ENCODE results near the gene DNA2. TPM values are rescaled to one million over a fixed set of nuclear protein-coding genes. Genes with fewer than 3 reads are reported as not detected.

The DNA2 gene
- total RNA-seq, 2 experiments from 2014 or later = 3.7 to 5.7 TPM

- Histone ChIP-seq H3K4me3 (ENCODE audit: low read length) (peak overlapping the region; percentile 99), H3K9me3 (ENCODE audit: control insufficient read depth in 1 of 2, insufficient read depth in 1 of 2, low read length in 2 of 2) (no peaks in the 10 kb centered on the region), H3K36me3 (ENCODE audit: insufficient read depth, low read length) (peaks cover 2% of the 10 kb centered on the region), H3K27me3 (ENCODE audit: control insufficient read depth in 1 of 2, insufficient read depth in 2 of 2, low read length in 2 of 2) (no peaks in the 10 kb centered on the region), H3K4me1 (ENCODE audit: insufficient read depth, low read length) (peaks cover 11% of the 10 kb centered on the region), H3K27ac (ENCODE audit: low read depth in 1 of 2, low read length in 2 of 2) (peak overlapping the region in 1 of 2 donors; percentile 35)
- ChIA-PET CTCF (interaction anchor here (0.6 to 1.5 kb wide), 11 partner anchors 8 to 76 kb away, joined by 3 to 11 read pairs (median 3); partner anchors contain the start of genes HNRNPH3 and PBLD), POLR2A (interaction anchor here (0.6 to 2.0 kb wide), 4 partner anchors 55 to 642 kb away, joined by 3 to 16 read pairs (median 3); partner anchors contain the start of genes HNRNPH3 and PBLD)
- H3K4me3 Mint-ChIP-seq = peak overlapping the region; percentile 89
- DNase-seq (peak in 9 of 14 experiments; percentile 3 to 53 (median 24)), ATAC-seq (ENCODE audit: poor library complexity) (no peak)
- H3K27me3 Mint-ChIP-seq = no peaks in the 10 kb centered on the region
- peaks cover 15% of the 10 kb centered on the region for H3K36me3 Mint-ChIP-seq (ENCODE audit: low read depth)
- H3K9me3 Mint-ChIP-seq = no peaks in the 10 kb centered on the region
- intact Hi-C loops (cut with DNase I, micrococcal nuclease) = loop anchor here in 1 of 2 experiments (2.0 to 10.0 kb wide), 6 partner anchors 74 to 549 kb away; partner anchors contain the start of genes CCAR1, DDX21, DDX50 and HERC4
- TF ChIP-seq CTCF (IDR thresholded peaks at IDR 0.05) = no peak
- H3K4me1 Mint-ChIP-seq (ENCODE audit: low read depth) = peaks cover 23% of the 10 kb centered on the region
- peak overlapping the region; percentile 53 for H3K27ac Mint-ChIP-seq
Measured at GRCh38 chr10:68406111-68406814, 65.5 kb downstream of the DNA2 start.

- Mint-ChIP-seq H3K9me3 (no peaks in the 10 kb centered on the region), H3K27me3 (no peaks in the 10 kb centered on the region), H3K36me3 (ENCODE audit: low read depth) (peaks cover 25% of the 10 kb centered on the region), H3K27ac (no peak overlapping the region), H3K4me1 (ENCODE audit: low read depth) (peaks cover 25% of the 10 kb centered on the region), H3K4me3 (no peak overlapping the region)
- no peak for DNase-seq
- ChIA-PET CTCF (no interaction called here), POLR2A (no interaction called here)
- no peak overlapping the region for H3K4me3 ChIP-seq (ENCODE audit: low read length)
- no peaks in the 10 kb centered on the region for H3K9me3 ChIP-seq (ENCODE audit: control insufficient read depth in 1 of 2, insufficient read depth in 1 of 2, low read length in 2 of 2)
- peaks cover 11% of the 10 kb centered on the region for H3K4me1 ChIP-seq (ENCODE audit: insufficient read depth, low read length)
- no peak for TF ChIP-seq CTCF (IDR thresholded peaks at IDR 0.05)
- H3K27me3 ChIP-seq (ENCODE audit: control insufficient read depth in 1 of 2, insufficient read depth in 2 of 2, low read length in 2 of 2) = no peaks in the 10 kb centered on the region
- H3K27ac ChIP-seq (ENCODE audit: low read depth in 1 of 2, low read length in 2 of 2) = no peak overlapping the region
- peaks cover 9% of the 10 kb centered on the region for H3K36me3 ChIP-seq (ENCODE audit: insufficient read depth, low read length)
- intact Hi-C loops (cut with DNase I, micrococcal nuclease) = loop anchor here in 1 of 2 experiments (10.0 kb wide), 1 partner anchor 551 kb away; the partner anchor contains the start of gene DDX21
- ATAC-seq (ENCODE audit: poor library complexity) = no peak
Measured at GRCh38 chr10:68403701-68404100, 68.1 kb downstream of the DNA2 start.

GRCh38 chr10:68402276-68402675, 69.5 kb downstream of the DNA2 start:
- ChIA-PET POLR2A (no interaction called here), CTCF (interaction anchor here (0.6 to 1.1 kb wide), 3 partner anchors 27 to 1870 kb away, joined by 3 to 4 read pairs (median 4); no protein-coding TSS in a partner anchor)
- no peak for TF ChIP-seq CTCF (IDR thresholded peaks at IDR 0.05)
- H3K27ac Mint-ChIP-seq = no peak overlapping the region
- Histone ChIP-seq H3K4me1 (ENCODE audit: insufficient read depth, low read length) (peaks cover 6% of the 10 kb centered on the region), H3K27ac (ENCODE audit: low read depth in 1 of 2, low read length in 2 of 2) (no peak overlapping the region), H3K9me3 (ENCODE audit: control insufficient read depth in 1 of 2, insufficient read depth in 1 of 2, low read length in 2 of 2) (no peaks in the 10 kb centered on the region), H3K27me3 (ENCODE audit: control insufficient read depth in 1 of 2, insufficient read depth in 2 of 2, low read length in 2 of 2) (no peaks in the 10 kb centered on the region), H3K4me3 (ENCODE audit: low read length) (no peak overlapping the region), H3K36me3 (ENCODE audit: insufficient read depth, low read length) (peaks cover 10% of the 10 kb centered on the region)
- H3K4me1 Mint-ChIP-seq (ENCODE audit: low read depth) = peaks cover 25% of the 10 kb centered on the region
- H3K27me3 Mint-ChIP-seq = no peaks in the 10 kb centered on the region
- DNase-seq (no peak), ATAC-seq (ENCODE audit: poor library complexity) (no peak)
- peaks cover 25% of the 10 kb centered on the region for H3K36me3 Mint-ChIP-seq (ENCODE audit: low read depth)
- no peak overlapping the region for H3K4me3 Mint-ChIP-seq
- no peaks in the 10 kb centered on the region for H3K9me3 Mint-ChIP-seq
- intact Hi-C loops (cut with DNase I, micrococcal nuclease) = loop anchor here in 1 of 2 experiments (10.0 kb wide), 1 partner anchor 553 kb away; the partner anchor contains the start of gene DDX21
